GM08714 (cell line): ENCODE data around the gene ZBTB32.

Source experiments
- H3K4me3 ChIP-seq: fragments of 200-500 bp; sonication (Bioruptor generic); 2 replicates; pipeline ENCODE4 v1.5.1; 2014; ENCODE audit warnings: mild to moderate bottlenecking, low read length, inconsistent platforms
- ZNF274 ChIP-seq: IDR thresholded peaks from 2 replicates; pipeline ENCODE4 v1.6.1; 2012; ENCODE audit warnings: mild to moderate bottlenecking, low read depth, low read length

ZBTB32 gene

GRCh38 chr19:35743640-35744429 is 39.5 kb downstream of the ZBTB32 start:
- peak overlapping the region; percentile 79; the same call in 1 of the 2 replicates for H3K4me3 ChIP-seq
- TF ChIP-seq ZNF274 = no peak

- H3K4me3 ChIP-seq = peak overlapping the region; percentile 79
- TF ChIP-seq ZNF274 = no peak
Observed at GRCh38 chr19:35744430-35745327, 40.3 kb downstream of the ZBTB32 start.

GRCh38 chr19:35745328-35746086 is 41.1 kb downstream of the ZBTB32 start, which contains the start of the genes PSENEN and U2AF1L4:
TSS of gene PSENEN (plus strand) at chr19:35745651. CDS start at chr19:35745931, 280 bp downstream.
TSS of gene U2AF1L4 (minus strand) at chr19:35745418. CDS start at chr19:35745391, 27 bp downstream.
- TF ChIP-seq ZNF274 = no peak
- peak within 1 kb of the TSS; percentile 91 for H3K4me3 ChIP-seq

- peak overlapping the region; percentile 91 for H3K4me3 ChIP-seq
- TF ChIP-seq ZNF274 = no peak
Observed at GRCh38 chr19:35746087-35746462, 41.7 kb downstream of the ZBTB32 start.

- no peak for TF ChIP-seq ZNF274
- H3K4me3 ChIP-seq = peak overlapping the region; percentile 91; the same call in 1 of the 2 replicates
Observed at GRCh38 chr19:35746531-35746930, 42.2 kb downstream of the ZBTB32 start.

- no peak for TF ChIP-seq ZNF274
- H3K4me3 ChIP-seq = peak within 1 kb of the TSS; percentile 77
Observed at GRCh38 chr19:35748106-35749020, 44.0 kb downstream of the ZBTB32 start, which contains the start of gene LIN37. TSS of gene LIN37 (plus strand) at chr19:35748576. CDS start at chr19:35748725, 149 bp downstream.

- H3K4me3 ChIP-seq = no peak overlapping the region
- no peak for TF ChIP-seq ZNF274
Observed at GRCh38 chr19:35750167-35750566, 45.8 kb downstream of the ZBTB32 start.

GRCh38 chr19:35751839-35752745 is 47.7 kb downstream of the ZBTB32 start:
- TF ChIP-seq ZNF274 = no peak
- H3K4me3 ChIP-seq = no peak overlapping the region

GRCh38 chr19:35752746-35753350 is 48.5 kb downstream of the ZBTB32 start:
- no peak for TF ChIP-seq ZNF274
- H3K4me3 ChIP-seq = no peak overlapping the region

GRCh38 chr19:35753634-35754369 is 49.4 kb downstream of the ZBTB32 start:
- TF ChIP-seq ZNF274 = no peak
- H3K4me3 ChIP-seq = no peak overlapping the region
